ENCODE data around the gene ATF3.

GRCh38 chr1:212648431-212648830 lies 39.9 kb downstream of the ATF3 start:
- TF ChIP-seq CTCF (conservative IDR thresholded peaks at IDR 0.05; ENCODE audit: low read length) (no peak), EZH2phosphoT487 (IDR thresholded peaks at IDR 0.05; ENCODE audit: borderline replicate concordance) (no peak)

Data from Loucy (cell line).